A549 treated with dexamethasone at 1 μM for 4 hours (cell line): ENCODE data around the gene ACTR6. TPM values are rescaled to one million over a fixed set of nuclear protein-coding genes. Genes with fewer than 3 reads are reported as not detected.

Experiments
- total RNA-seq: library from RNA; stranded (reverse); fragments of 200-300 nt; extraction: Qiagen RNA extraction; gene quantifications from 5 replicates; pipeline ENCODE4 v1.2.3, GENCODE V29; 2022

The ACTR6 gene
- 15.8 to 28.9 TPM (median 17.9 TPM) in 5 replicates for total RNA-seq

DNA sequence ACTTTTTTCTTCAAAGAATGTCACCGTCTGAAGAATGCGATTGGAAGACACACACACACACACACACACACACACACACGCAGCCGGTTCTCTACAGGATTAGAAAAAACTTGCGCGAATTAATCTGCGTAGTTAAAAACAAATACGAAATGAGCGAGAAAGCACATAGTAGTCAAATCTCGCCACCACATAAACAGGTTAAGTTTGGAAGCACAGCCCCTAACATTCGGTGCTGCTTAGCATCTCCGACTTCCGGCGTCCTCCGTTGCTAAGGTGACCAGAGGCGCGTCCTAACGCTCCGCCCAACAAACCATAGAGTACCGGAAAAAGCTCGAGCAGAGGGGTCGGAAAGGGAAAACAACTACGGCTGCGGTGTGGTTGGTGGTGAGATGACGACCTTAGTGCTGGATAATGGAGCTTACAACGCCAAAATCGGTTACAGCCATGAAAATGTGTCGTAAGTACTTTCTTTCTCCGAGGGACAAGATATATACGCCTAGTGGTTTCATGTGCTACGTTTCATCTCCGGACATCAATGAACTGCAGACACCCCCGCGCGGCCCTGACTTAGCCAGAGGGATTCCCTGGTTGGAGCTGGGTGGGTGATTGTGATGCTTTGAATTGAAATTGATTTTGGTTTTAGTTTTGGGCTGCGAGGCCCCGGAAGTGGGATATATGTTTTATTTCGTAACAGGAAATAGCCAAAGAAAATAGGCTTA lies at the start of gene ACTR6:
Gene ACTR6, plus strand, starts transcription at position 353 of the 719 bp plus-strand sequence. Its CDS starts 37 bp downstream, at position 390.

DNA sequence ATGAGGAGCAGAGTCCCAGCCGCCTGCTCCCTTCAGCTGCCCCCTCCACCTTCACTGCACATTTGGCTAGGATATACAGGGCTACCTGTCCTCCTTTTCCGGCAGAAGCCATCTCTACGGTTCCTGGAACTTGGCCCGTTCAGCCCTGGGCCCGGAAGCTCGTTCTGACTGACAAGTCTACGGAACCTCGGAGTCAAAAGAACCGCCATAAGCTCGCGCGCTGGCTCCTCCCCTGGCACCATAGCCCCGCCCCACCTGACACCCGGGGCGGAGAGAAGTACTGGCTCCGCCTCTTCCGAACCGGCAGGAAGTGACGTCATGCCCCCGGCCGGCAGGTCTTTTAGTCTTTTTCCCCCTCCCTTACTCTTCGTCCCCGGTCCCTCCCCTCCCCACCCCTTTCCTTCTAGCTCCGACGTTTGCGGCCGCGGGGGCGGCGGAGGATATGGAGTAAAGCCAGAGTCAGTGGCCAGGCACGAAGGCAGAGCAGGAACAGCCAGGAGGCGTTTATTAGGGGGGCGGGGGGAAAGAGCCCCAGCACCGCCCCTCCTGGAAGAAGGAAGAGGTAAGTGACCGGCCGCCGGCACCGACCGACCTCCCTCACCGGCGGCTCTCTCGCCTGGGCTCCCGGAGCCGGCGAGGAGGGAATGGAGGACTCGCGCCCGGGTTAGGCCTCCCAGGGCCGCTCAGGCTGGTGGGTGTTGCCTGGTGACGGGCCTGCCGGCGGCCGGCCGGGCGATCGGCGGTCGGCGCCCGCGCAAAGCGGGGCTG lies 66.4 kb downstream of the ACTR6 start, which contains the start of the genes DEPDC4 and SCYL2:
Gene DEPDC4, minus strand, starts transcription at position 245 of the 768 bp plus-strand sequence. Its CDS starts 3 bp downstream, at position 242.
Gene SCYL2, plus strand, starts transcription at position 343 of the 768 bp plus-strand sequence. CDS start 15,794 bp downstream, outside the sequence.

Other genes starting within 250 kb of the ACTR6 start
- gene ANKS1B, start 215.9 kb upstream of the ACTR6 start, total RNA-seq, result 0.20 to 0.52 TPM (median 0.51 TPM) in 5 replicates
- 10.3 to 15.6 TPM (median 13.5 TPM) in 5 replicates for gene BLTP3B, start 57.9 kb upstream of the ACTR6 start, total RNA-seq
- gene DEPDC4, start 66.3 kb downstream of the ACTR6 start, total RNA-seq, result 0.80 to 1.7 TPM (median 0.90 TPM) in 5 replicates
- gene SCYL2, start 66.4 kb downstream of the ACTR6 start, total RNA-seq, result 15.8 to 26.2 TPM (median 22.6 TPM) in 5 replicates
- 0.05 to 0.06 TPM in 2 of 5 replicates, not detected in the others for gene SLC17A8, start 156.3 kb downstream of the ACTR6 start, total RNA-seq